ENCODE data around the gene ANKRD33B.
"Not testable (repeated sequence)": the region's sequence is repeated elsewhere in the genome, so short reads cannot be mapped to it uniquely, and the experiment has no call there.

ANKRD33B gene

DNA sequence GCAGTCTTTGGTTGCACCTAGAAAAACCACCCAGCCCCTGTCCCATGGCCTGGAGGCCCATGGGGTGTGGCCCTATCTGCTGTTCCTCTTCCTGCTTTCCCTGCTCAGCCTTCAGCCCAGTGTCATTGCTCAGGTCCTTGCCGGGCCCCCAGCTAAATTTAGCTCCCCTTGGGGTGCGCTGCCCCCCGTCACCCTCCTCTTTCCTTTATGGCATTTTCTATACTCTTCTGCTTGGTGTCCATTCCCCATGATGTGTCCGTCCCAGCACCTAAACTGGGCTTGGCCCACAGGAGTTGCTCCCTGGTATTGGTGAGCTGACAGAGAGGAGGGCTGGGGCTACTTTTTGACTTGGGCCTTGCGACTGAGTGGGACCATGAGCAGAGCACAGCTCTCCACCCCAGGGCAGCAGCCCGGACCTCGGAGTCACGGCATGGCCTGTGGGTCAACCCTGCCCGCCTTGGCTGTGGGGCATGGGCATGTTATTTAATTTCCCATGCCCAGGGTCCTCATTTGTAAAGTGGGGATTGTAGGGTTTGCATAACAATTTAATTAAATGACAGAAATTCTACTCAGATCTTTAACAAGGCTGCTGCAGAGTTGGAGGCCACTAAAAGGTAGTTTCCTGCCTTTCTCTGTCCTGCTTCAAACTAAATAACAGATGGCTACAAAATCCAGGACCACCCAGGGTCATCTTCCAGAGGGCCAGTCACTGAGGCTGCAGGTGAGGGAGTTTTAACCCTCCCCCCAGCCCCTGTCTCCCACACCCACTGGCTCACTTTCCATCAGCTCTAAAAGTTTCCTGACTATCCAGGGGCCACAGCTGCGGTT, 99.0 kb downstream of the ANKRD33B start:
- DNase-seq, result no peak

DNA sequence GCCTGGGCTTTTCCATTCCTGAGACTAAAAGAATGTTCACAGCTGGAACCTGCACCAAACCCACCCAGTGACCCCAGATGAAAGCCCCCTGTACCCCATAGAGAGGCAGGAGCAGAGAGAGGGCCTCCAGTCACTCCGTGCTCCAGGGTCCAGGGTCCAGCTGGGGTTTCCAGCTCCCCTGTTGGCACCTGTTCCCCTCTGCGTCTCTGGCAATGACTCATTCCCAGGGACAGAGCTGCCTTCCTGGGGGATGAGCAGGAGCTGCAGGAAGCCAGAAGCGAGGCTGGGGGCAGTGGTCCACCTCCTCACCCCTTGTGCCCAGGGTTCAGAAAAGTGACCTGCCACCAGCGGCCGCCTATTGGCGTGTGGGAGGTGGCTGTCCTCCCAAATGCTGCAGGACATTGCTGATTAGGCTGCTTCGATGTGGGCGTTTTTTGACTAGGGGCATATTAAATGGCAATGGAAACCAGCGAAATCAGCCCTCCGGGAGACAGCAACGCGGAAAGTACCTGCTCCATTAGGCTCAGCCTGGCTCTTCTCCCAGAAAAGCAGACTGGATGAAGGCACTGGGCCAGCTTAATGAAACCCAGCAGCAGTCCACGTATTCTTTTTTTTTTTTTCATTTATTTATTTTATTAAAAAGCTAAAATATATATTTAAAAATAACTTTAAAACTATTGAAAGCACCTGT, 99.8 kb downstream of the ANKRD33B start:
- DNase-seq, result no peak

DNA sequence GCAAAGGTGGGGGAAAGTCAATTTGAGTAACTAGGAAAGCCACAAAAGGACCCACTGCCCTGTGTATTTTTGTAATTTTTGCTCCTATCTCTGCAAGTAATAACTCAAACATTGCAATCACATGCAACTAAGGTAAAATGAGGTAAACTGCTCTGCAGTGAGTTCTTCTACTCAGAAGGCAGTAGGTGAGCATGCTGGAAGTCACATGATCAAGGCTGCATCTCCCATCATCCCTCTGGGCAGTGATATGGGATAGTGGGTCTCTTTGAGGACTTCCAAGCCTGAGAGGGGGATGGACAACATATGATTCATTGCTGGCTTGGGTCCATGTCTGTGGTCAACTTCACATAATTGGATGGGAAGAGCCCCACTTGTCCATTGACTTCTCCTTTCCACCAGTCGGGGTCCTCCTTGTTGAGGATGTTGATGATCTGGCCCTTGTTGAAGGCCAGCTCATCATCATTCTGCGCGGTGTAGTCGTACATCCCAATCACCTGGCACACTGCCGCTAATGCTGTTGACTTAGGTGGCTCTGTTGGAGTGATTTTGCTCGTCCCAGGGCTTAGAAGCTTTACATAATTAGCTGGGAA, 100.4 kb downstream of the ANKRD33B start:
- not testable (repeated sequence) for DNase-seq

DNA sequence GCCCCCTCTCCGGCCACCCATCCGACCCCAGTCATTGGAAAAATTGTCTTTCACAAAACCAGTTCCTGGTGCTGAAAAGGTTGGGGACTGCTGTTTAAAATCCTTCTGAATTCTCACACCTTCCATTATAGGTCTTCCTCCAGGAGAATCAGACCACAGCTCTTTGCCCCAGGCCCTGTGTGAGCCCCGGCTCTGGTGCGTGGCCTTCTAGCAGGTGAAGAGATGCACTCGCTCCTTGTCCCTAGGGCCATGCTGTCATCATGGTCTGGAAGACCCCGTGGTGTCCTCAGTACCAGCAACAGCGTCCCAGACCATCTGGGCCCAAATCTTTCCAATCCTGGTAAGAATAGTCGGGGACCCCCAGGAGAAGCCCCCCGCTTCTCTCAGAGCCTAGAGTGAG, 101.9 kb downstream of the ANKRD33B start:
- DNase-seq, result no peak

DNA sequence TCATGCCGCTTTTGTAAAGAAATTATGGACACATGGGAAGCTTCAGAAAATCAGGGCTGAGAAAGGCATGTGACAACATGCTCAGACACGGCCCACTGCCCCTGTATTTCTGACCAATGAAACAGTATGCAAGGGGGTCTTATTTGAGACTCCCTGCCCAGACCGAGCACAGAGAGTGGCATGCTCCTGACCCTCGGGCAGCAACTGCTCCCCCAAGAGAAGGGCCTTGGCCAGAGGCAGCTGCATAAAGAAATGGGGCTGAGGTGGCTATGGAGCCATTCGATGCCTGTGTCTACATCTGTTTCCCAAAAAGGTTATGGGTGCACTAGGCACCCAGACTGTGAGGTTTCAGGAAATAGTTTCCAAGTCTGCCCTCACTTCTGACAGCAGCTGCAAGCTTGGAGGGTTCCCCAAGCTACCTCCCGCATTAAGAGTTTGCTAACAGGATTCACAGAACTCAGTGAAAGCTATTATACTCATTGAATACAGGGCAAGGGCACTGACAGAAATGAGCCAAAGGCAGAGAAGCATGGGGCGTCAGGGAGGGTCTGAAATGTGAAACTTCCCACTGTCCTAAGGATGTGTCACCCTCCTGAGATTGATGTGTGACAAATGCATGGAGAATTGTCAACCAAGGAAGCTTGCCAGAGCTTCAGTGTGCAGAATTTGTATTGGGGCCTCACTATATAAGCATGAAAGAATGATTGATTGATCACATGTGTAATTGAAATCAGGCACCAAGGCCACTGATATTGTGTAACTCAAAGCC, 102.8 kb downstream of the ANKRD33B start:
- no peak for DNase-seq

DNA sequence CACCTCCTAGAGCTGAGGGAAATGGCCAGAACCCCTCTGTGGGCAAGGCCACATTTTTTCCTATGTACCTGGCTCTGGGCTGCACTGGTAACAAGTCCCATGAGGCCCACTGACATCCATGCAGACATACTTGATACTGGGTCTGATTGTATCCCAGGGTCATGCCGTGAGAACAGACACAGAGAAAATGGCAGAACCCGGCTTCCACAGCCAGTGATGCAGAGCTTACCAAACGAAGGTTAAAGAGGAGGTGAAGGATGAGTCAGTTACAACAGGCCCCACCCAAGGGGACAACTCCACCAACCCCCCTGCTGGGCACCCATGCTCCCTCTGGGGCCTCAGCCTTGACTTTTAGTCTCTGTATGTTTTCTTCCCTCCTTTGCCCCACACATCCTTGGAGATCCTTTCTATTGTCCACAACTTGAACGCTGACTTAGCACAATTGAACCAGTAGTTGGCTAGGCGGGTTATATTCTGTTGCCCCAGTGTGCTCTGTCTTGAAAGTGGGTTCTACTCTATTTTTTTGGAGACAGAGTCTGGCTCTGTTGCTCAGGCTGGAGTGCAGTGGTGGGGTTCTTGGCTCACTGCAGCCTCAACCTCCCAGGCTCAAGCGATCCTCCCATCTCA, 103.7 kb downstream of the ANKRD33B start:
- no peak for DNase-seq

DNA sequence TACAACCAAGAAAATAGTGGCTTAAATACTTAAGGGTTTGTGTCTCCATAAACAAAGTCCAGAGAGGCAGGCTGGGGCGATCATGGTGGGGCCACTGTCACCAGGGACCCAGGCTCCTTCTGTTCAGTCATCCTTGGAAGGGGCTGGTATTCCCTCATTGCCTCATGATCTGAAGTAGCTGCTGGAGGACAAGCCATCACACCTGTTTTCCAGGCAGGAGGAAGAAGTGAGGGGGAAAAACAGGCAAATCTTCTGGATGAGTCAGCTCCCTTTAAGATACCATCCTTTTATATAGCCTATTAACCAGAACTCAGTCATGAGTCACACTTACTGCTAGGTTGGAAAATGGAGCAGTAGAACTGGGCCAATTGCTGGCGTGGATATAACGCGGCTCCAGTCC, 104.8 kb downstream of the ANKRD33B start:
- no peak for DNase-seq

DNA sequence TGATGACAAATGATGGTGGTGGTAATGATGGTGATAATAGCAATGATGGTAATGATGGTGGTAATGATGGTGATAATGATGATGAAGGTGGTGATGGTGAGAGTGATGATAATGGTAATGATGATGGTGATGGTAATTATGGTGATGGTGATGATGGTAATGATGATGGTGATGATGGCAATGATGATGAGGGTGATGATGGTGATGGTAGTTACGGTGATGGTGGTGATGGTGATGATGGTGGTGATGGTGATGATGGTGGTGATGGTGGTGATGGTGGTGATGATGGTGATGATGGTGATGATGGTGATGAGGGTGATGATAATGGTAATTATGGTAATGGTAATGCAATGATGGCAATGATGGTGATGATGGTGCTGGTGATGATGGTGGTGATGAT, 106.1 kb downstream of the ANKRD33B start:
- no peak for DNase-seq

DNA sequence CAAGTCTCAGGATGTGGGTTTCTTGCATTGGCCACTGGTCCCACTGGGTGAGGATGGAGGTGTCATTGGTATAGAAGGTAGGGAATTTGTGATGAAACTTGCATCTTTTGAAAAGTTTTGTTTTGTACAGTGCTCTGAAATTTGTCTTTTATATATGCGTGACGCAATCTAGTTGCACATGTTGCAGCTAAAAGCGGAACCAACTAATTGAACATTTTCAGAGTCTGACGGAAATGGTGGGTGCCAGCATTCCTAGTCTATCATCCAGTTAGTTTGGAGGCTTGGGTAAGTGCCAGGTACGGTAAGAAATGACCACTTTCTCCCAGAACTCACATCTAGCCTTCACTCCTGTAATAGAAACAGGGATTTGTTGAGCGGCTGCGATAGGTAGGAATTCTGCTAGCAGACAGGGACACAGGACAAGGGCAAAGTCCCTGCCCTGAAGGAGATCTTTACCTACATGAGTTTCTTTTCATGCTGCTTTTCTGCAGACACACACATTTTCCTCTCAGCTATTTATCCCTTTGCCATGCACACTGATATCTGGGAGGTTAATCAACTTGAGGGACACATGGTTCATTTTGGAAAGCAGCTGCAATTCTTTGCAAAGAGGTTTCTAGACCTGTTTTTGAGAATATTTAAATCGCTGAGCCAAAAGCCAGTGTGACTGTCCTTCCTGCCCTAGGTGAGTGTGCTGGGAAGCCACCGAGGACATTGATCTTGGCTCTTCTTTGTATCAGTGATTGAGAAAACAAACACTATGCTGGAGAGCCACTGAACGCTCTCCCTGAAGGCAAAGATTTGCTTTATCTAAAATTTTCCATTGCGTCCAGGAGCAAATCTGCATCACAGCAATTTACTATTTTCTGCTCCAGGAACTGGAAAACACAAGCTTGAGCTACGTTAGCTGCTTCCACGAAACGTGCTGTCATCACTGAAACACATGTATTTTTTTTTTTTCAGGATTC, 107.5 kb downstream of the ANKRD33B start:
- no peak for DNase-seq

DNA sequence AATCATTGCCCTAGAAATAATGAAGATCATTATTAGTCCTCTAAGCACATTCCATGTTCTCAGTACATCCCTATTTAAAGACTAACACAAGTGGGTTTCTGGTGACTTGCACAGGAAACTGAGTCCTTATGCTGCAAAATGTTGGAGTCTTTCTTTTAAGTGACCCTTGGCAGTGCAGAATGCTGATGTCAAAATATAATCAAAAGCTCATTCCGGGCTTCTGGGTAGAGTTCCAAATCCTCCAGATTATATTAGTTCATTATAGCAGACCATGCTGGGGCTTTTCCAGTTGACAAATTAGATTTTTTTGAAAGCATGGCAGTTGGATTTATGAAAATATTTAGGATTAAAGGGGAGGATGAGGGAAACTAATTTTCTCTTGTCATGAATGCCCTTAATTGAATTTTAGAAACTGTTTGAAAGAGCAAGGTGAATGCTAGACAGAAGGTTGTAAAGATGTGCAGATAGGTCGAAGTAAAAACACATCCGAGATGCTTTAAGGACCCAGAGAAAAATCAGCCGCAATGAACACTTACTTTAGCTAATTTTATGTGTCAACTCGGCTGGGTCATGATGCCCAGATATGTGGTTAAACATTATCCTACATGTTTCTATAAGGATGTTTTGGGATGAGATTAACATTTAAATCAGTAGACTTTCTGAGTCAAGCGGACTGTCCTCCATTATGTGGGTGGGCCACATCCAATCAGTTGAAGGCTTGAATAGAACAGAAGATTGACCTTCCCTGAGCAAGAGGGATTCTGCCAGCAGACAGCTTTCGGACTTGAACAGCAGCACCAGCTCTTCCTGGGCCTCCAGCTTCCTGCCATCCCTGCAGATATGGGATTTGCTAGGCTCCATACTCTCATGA, 108.5 kb downstream of the ANKRD33B start:
- DNase-seq, result no peak

DNA sequence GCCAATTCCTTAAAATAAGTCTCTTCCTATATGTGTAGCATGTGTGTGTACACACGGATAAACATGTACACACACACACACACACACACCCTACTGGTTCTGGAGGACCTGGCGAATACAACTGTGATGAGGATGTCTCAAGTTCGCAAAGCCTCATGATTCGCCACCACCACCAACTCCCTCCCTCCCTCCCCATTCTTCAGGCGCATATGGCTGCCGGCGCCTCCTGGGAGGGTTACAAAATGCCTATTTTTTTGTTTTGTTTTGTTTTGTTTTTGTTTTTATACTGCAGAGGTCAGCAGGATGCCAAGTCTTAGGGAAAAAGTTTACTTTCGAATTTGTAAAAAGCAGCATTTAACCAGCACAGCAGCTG, 109.1 kb downstream of the ANKRD33B start:
- no peak for DNase-seq

DNA sequence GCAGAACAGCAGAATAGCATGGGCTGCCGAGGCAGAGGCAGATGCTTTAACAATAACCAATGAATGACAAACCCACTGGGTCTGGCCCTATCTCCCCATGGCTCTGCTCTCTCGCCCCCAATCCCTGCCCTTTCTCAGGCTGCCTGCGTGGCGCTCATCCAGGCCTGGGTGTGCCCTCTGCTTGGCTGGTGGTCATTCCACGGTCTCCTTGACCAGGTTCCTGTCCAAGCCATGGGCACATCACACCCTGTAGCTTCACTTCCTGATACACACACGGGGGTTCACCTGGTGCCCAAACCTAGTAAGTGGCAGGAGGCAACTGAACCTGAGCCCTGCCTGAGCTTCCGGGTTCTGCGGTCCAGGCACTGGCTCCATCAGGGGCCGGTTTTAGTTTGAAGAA, 109.5 kb downstream of the ANKRD33B start:
- no peak for DNase-seq

DNA sequence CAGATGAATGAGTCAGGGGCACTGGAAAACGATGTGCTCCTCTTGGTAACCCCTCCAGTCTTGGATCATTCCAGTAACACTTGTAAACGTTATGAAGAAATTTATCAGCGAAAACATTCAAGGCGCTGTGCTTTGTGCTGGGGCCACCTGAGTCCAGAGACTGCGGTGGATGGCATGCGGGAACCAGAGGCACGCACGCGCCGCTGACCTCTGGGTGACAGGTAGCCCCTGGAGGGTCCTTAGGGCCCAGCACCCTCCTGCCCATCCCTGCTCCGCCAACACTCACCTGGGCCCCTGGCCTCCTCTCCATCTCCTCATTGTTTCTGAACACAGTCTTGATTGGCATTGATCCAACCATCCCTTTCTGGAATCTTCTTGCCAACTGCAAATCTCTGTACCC, 110.2 kb downstream of the ANKRD33B start:
- no peak for DNase-seq

DNA sequence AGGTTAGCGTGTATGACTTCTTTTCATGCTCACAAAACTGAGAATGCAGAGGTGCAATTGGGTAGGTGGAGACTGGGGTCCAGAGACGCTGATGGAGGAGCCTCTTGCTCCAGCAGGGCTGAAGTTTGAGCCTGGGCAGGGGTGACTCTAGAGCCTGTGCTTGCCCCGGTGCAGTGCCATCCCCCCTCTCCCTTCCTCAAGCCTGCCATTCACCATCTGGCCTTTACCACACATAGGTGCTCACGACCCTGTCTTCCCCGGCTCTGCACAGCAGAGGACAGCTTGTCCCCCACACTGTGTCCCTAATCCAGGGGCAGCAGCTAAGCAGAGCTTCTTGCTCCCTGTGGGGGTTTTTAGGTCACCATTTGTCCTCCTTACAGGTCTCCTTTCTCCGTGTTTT, 110.7 kb downstream of the ANKRD33B start:
- no peak for DNase-seq

DNA sequence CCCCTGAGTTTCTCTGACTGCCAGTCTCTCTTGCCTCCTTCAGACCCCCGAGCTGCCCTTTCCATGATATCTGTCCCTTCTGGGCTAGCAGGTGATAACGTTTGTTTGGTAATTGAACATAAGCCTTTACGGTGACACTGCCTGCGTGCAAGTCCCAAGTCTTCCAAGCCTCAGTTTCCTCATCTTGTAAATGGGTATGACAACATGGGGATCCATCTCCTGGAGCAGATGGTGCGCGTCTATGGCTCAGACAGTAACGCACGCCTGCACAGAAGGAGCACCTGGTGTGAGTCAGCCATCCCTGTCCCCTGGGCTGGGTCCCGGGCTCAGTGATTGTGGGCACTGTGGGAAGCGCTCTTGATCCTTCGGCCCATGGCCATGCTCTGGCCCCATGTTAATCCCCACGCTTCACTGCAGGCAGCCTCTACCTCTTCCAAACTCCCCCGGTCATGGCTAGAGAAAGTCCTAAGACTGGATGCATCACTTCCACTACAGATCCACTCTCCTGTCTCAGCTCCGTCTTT, 111.4 kb downstream of the ANKRD33B start:
- no peak for DNase-seq

DNA sequence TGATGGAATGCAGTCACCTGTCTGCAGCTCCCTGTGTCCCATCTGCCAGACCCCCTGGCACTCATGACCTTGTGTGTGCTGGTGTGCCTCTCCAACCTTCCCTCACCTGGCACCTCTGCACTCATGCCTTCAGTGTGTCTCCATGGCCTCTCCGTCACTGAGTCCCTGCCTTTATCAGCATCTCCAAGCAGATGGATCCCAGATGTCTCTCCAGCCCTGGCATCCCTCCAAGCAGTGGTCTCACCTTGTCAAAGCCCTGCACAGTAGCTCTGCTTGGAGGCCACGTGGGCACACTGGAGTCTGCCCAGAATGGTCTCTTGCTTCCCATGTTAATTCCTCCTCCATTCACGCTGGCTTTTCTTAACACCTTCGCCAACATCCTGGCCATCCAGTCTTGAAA, 112.4 kb downstream of the ANKRD33B start:
- DNase-seq, result no peak

DNA sequence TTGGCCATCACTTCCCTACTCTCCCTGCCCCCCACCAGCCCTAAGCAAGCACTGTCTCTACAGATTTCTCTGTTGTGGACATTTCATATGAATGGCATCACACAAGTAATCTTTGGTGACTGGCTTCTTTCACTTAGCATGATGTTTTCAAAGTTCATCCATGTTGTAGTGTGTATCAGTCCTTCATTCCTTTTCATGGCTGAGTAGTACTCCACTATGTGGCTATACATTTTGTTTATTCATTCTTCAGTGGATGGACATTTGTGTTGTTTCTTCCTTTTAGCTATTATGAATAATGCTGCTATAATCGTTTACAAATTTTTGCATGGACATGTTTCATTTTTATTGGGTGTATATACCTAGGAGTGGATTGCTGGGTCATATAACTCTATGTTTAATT, 113.1 kb downstream of the ANKRD33B start:
- DNase-seq, result no peak

DNA sequence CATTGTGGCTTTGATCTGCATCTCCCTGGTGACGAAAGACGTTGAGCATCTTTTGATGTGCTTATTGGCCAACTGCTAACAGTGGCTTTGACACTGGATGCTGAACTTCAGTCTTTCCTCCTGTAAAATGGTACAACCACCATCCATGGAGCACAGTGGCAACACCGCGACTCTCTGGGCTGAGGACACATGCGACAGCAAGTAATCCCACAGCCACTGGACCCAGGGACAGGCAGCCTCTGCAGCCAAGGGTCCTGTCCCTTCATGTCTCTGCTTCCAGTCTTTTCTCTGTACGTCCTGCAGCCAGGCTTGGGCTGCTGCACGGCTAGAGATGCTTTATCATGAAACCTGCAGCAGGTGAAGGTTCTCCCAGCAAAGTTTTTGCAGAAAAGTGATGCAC, 113.7 kb downstream of the ANKRD33B start:
- no peak for DNase-seq

DNA sequence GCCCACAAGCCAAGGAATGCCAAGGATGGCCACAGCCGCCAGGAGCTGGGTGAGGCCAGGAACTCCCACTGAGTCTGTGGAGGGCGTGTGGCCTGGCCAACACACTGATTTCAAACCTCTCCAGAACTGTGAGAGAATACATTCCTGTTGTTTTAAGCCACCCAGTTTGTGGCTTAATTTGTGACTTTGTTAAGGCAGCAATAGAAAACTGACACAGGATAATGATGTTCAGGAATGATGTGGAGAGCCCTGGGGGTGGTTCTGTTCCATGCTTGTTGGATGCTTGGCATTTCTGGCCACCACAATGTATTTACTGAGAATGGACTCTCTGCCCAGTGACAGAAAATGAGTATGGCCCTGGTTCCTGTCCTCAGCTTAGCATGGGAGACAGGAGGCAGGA, 114.4 kb downstream of the ANKRD33B start:
- DNase-seq, result no peak

DNA sequence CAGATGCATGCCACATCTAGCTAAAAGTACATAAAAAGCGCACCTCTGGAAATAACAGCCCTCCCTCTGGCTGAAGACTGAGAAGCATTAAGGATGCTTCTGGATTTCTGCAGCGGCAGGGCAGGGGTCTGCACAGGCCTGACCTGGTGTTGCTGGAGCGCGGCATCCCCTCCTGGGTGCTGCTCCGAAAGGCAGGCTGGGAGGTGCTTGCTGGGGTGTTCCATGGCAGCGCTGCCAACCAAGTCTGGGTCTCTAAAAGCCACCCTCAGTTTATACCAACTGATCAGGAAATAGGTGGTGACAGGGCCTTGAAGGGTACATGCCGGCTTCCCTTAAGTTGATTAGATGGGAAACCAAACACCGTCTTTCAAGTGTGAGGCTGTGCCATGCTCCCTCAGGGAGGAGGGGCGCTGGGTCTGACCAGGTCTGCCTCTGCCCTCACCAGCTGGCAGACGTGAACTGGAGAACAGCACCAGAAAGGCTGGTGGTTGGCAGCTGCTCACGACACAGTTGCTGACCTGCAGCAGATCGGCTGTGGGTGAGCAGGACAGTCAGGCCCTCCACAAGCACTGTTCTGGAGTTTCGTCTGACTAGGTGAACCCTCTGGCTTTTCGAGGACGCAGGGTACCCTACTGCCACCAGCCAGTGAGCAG, 115.6 kb downstream of the ANKRD33B start:
- no peak for DNase-seq
